ENCODE data around the gene STXBP6. TPM values are rescaled to one million over a fixed set of nuclear protein-coding genes. Genes with fewer than 3 reads are reported as not detected.

STXBP6 gene
- total and polyA plus RNA-seq, 10 of the 15 experiments (the other 5 are each of a cell fraction or from before 2014, with no cell fraction given) = 1.2 to 47.3 (median 1.9) TPM

DNA sequence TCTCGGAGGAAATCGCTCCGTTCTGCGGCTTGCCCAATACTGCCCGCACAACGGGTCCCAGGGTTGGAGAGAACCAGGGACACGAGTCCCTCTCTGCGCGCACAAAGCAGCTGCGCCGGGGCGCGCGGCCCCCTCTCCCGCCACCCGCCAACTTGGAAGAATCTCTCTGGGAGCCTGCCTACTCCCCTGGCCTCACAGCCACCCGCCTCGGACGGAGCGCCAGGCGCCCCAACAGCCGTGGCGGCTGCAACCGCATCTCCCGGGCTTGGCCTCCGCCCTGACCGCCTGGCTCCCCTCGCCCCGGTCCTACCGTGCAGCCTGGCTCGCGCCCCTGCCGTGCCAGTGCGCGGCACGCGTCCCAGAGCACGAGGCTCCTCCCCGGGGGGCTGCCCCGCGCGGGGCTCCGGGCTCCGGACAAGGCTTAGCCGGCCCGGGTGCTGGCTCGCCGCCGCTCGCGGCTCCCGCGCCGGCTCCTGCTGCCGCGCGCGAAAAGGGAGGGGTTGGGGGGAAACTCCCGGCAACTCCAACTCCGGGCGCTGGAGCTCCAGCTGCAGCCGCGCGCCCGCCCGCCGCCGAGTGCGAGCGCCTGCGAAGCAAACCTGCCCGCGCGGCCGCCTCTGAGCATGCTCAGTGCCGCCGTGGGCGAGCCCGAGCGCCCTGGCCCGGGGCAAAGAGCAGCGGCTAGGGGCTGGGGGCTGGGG is at the start of gene STXBP6 (continued):
- TF ChIP-seq, protein P1, sequence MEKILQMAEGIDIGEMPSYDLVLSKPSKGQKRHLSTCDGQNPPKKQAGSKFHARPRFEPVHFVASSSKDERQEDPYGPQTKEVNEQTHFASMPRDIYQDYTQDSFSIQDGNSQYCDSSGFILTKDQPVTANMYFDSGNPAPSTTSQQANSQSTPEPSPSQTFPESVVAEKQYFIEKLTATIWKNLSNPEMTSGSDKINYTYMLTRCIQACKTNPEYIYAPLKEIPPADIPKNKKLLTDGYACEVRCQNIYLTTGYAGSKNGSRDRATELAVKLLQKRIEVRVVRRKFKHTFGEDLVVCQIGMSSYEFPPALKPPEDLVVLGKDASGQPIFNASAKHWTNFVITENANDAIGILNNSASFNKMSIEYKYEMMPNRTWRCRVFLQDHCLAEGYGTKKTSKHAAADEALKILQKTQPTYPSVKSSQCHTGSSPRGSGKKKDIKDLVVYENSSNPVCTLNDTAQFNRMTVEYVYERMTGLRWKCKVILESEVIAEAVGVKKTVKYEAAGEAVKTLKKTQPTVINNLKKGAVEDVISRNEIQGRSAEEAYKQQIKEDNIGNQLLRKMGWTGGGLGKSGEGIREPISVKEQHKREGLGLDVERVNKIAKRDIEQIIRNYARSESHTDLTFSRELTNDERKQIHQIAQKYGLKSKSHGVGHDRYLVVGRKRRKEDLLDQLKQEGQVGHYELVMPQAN (conservative IDR thresholded peaks at IDR 0.05) = peak; percentile 61; the same call in 1 of the 2 replicates
- 0 out of 2 replicates have a peak, but pooled peaks have one; percentile 29 for TF ChIP-seq NRF1 (conservative IDR thresholded peaks at IDR 0.05; ENCODE audit: low read depth, low read length)
- TF ChIP-seq, protein P2, sequence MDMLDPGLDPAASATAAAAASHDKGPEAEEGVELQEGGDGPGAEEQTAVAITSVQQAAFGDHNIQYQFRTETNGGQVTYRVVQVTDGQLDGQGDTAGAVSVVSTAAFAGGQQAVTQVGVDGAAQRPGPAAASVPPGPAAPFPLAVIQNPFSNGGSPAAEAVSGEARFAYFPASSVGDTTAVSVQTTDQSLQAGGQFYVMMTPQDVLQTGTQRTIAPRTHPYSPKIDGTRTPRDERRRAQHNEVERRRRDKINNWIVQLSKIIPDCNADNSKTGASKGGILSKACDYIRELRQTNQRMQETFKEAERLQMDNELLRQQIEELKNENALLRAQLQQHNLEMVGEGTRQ (IDR thresholded peaks at IDR 0.05; ENCODE audit: borderline replicate concordance, low read depth, low read length) = no peak
- no peak for TF ChIP-seq CHD1 (IDR thresholded peaks at IDR 0.05; ENCODE audit: low read depth, low read length)
- TF ChIP-seq, protein P3, sequence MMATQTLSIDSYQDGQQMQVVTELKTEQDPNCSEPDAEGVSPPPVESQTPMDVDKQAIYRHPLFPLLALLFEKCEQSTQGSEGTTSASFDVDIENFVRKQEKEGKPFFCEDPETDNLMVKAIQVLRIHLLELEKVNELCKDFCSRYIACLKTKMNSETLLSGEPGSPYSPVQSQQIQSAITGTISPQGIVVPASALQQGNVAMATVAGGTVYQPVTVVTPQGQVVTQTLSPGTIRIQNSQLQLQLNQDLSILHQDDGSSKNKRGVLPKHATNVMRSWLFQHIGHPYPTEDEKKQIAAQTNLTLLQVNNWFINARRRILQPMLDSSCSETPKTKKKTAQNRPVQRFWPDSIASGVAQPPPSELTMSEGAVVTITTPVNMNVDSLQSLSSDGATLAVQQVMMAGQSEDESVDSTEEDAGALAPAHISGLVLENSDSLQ (IDR thresholded peaks at IDR 0.05) = no peak
- TF ChIP-seq ZSCAN29 (IDR thresholded peaks at IDR 0.05) = 0 out of 2 replicates have a peak, but pooled peaks have one; percentile 13
- 0 out of 2 replicates have a peak, but pooled peaks have one; percentile 50 for TF ChIP-seq ZNF24 (IDR thresholded peaks at IDR 0.05)
- TF ChIP-seq BRCA1 (IDR thresholded peaks at IDR 0.05; ENCODE audit: low read depth, low read length) = no peak
- TF ChIP-seq, protein P4, sequence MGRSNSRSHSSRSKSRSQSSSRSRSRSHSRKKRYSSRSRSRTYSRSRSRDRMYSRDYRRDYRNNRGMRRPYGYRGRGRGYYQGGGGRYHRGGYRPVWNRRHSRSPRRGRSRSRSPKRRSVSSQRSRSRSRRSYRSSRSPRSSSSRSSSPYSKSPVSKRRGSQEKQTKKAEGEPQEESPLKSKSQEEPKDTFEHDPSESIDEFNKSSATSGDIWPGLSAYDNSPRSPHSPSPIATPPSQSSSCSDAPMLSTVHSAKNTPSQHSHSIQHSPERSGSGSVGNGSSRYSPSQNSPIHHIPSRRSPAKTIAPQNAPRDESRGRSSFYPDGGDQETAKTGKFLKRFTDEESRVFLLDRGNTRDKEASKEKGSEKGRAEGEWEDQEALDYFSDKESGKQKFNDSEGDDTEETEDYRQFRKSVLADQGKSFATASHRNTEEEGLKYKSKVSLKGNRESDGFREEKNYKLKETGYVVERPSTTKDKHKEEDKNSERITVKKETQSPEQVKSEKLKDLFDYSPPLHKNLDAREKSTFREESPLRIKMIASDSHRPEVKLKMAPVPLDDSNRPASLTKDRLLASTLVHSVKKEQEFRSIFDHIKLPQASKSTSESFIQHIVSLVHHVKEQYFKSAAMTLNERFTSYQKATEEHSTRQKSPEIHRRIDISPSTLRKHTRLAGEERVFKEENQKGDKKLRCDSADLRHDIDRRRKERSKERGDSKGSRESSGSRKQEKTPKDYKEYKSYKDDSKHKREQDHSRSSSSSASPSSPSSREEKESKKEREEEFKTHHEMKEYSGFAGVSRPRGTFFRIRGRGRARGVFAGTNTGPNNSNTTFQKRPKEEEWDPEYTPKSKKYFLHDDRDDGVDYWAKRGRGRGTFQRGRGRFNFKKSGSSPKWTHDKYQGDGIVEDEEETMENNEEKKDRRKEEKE (IDR thresholded peaks at IDR 0.05) = no peak
- no peak for TF ChIP-seq MEF2A (IDR thresholded peaks at IDR 0.05; ENCODE audit: insufficient read depth, low read depth, low read length)
- TF ChIP-seq, protein P5, sequence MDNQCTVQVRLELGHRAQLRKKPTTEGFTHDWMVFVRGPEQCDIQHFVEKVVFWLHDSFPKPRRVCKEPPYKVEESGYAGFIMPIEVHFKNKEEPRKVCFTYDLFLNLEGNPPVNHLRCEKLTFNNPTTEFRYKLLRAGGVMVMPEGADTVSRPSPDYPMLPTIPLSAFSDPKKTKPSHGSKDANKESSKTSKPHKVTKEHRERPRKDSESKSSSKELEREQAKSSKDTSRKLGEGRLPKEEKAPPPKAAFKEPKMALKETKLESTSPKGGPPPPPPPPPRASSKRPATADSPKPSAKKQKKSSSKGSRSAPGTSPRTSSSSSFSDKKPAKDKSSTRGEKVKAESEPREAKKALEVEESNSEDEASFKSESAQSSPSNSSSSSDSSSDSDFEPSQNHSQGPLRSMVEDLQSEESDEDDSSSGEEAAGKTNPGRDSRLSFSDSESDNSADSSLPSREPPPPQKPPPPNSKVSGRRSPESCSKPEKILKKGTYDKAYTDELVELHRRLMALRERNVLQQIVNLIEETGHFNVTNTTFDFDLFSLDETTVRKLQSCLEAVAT (IDR thresholded peaks at IDR 0.05) = no peak
- TF ChIP-seq NFXL1 (IDR thresholded peaks at IDR 0.05; ENCODE audit: borderline replicate concordance) = 0 out of 2 replicates have a peak, but pooled peaks have one; percentile 51
- peak; percentile 79 for TF ChIP-seq DPF2 (IDR thresholded peaks at IDR 0.05)
- TF ChIP-seq NFIC (IDR thresholded peaks at IDR 0.05; ENCODE audit: low read depth, low read length) = no peak
